GM23338 (cell line): ENCODE results near the gene MAPRE3. TPM values are rescaled to one million over a fixed set of nuclear protein-coding genes. Genes with fewer than 3 reads are reported as not detected.

Source experiments
- ATAC-seq: fragments of 200-7000 bp; cut with Tn5 transposase; 3 replicates; pipeline ENCODE4 v1.9.1; 2020
- DNase-seq: peaks from one replicate; pipeline ENCODE4 v3.0.0-alpha.2; 2015; ENCODE audit warnings: low spot score
- H2AFZ ChIP-seq: fragments of 200-600 bp; sonication (generic); 2 replicates; pipeline ENCODE4 v1.8.0; 2016; ENCODE audit warnings: antibody characterized with exemption, mild to moderate bottlenecking, moderate library complexity
- H3F3A ChIP-seq: fragments of 200-600 bp; sonication (generic); replicated peaks from 2 replicates; pipeline ENCODE4 v1.8.0; 2017; ENCODE audit warnings: antibody characterized with exemption, mixed run types, low read depth
- H3K27ac ChIP-seq: fragments of 200-600 bp; sonication (generic); 2 replicates; pipeline ENCODE4 v1.6.1; 2016; ENCODE audit warnings: low read depth
- H3K27me3 ChIP-seq: fragments of 200-600 bp; sonication (generic); 2 replicates; pipeline ENCODE4 v1.8.0; 2016; ENCODE audit warnings: mild to moderate bottlenecking, mixed run types, moderate library complexity; ENCODE audit not compliant: insufficient read depth
- H3K36me3 ChIP-seq: fragments of 200-600 bp; sonication (generic); 2 replicates; pipeline ENCODE4 v1.8.0; 2016; ENCODE audit warnings: mild to moderate bottlenecking; ENCODE audit not compliant: insufficient read depth
- H3K4me1 ChIP-seq: fragments of 200-600 bp; sonication (generic); 2 replicates; pipeline ENCODE4 v1.8.0; 2016; ENCODE audit warnings: mild to moderate bottlenecking, moderate library complexity; ENCODE audit not compliant: insufficient read depth
- H3K4me2 ChIP-seq: fragments of 200-600 bp; sonication (generic); 2 replicates; pipeline ENCODE4 v1.7.1; 2017; ENCODE audit warnings: mixed run types
- H3K4me3 ChIP-seq: fragments of 200-600 bp; sonication (generic); 2 replicates; pipeline ENCODE4 v1.6.1; 2016; ENCODE audit warnings: mixed run types
- H3K79me2 ChIP-seq: fragments of 200-600 bp; sonication (generic); replicated peaks from 2 replicates; pipeline ENCODE4 v1.8.0; 2017; ENCODE audit warnings: mild to moderate bottlenecking; ENCODE audit not compliant: insufficient read depth
- H3K9me2 ChIP-seq: fragments of 200-600 bp; sonication (generic); 2 replicates; pipeline ENCODE4 v1.8.0; 2017; ENCODE audit not compliant: insufficient read depth
- H4K20me1 ChIP-seq: fragments of 200-600 bp; sonication (generic); replicated peaks from 2 replicates; pipeline ENCODE4 v1.8.0; 2017; ENCODE audit warnings: mild to moderate bottlenecking; ENCODE audit not compliant: insufficient read depth
- H3K27ac Mint-ChIP-seq: 2 replicates; pipeline ENCODE4 v1.8.0; 2020; ENCODE audit warnings: inconsistent platforms, mild to moderate bottlenecking, moderate library complexity, mixed read lengths
- H3K27me3 Mint-ChIP-seq: 3 replicates; pipeline ENCODE4 v1.8.0; 2022; ENCODE audit warnings: low read depth, mild to moderate bottlenecking, moderate library complexity, mixed read lengths, inconsistent platforms; ENCODE audit not compliant: insufficient read depth, poor library complexity
- H3K36me3 Mint-ChIP-seq: 3 replicates; pipeline ENCODE4 v1.8.0; 2021; ENCODE audit warnings: low read depth, mild to moderate bottlenecking, inconsistent platforms, moderate library complexity, mixed read lengths
- H3K4me1 Mint-ChIP-seq: 3 replicates; pipeline ENCODE4 v1.8.0; 2020; ENCODE audit warnings: mild to moderate bottlenecking, inconsistent platforms, mixed read lengths
- H3K4me3 Mint-ChIP-seq: 3 replicates; pipeline ENCODE4 v1.8.0; 2021; ENCODE audit warnings: moderate library complexity, mild to moderate bottlenecking, inconsistent platforms, mixed read lengths
- H3K9me3 Mint-ChIP-seq: 3 replicates; pipeline ENCODE4 v1.8.0; 2020; ENCODE audit warnings: moderate library complexity, mild to moderate bottlenecking, inconsistent platforms, mixed read lengths
- CTCF ChIP-seq, 2 experiments: fragments of 200-600 bp in 1 of 2; sonication (generic) in 1 of 2; conservative IDR thresholded peaks; 2 replicates each; pipeline versions ENCODE4 v1.5.1 to v1.6.1; 2016 to 2017; ENCODE audit warnings: antibody characterized with exemption in 2 of 2, low read depth in 2 of 2, mild to moderate bottlenecking in 2 of 2, moderate library complexity in 1 of 2
- ETS1 ChIP-seq: IDR thresholded peaks from 2 replicates; pipeline ENCODE4 v1.6.1; 2016; ENCODE audit warnings: antibody characterized with exemption
- EZH2phosphoT487 ChIP-seq: fragments of 200-600 bp; sonication (generic); IDR thresholded peaks from one replicate; pipeline ENCODE4 v1.8.1; 2018; ENCODE audit warnings: antibody characterized with exemption; ENCODE audit not compliant: unreplicated experiment
- NANOG ChIP-seq: IDR thresholded peaks from 2 replicates; pipeline ENCODE4 v1.6.1; 2016; ENCODE audit warnings: antibody characterized with exemption, borderline replicate concordance
- POLR2AphosphoS5 ChIP-seq: IDR thresholded peaks from 2 replicates; pipeline ENCODE4 v1.6.1; 2016; ENCODE audit warnings: antibody characterized with exemption, low read depth
- STAT1 ChIP-seq: IDR thresholded peaks from one replicate; pipeline ENCODE4 v1.6.1; 2016; ENCODE audit warnings: antibody characterized with exemption; ENCODE audit not compliant: unreplicated experiment
- ZNF114 ChIP-seq: fragments of 250-450 bp; sonication (Bioruptor Pico); IDR thresholded peaks from 2 replicates; pipeline ENCODE4 v1.5.0; 2020; ENCODE audit warnings: mild to moderate bottlenecking, moderate library complexity
- ZNF462 ChIP-seq: fragments of 250-450 bp; sonication (Bioruptor Pico); IDR thresholded peaks from 2 replicates; pipeline ENCODE4 v1.5.0; 2020; ENCODE audit warnings: mild to moderate bottlenecking, moderate library complexity
- polyA plus RNA-seq: library from polyadenylated mRNA; unstranded; fragments of >200 nt; fragmentation: Nextera tagmentation; extraction: Ambion mirVana; gene quantifications from 2 replicates; pipeline ENCODE4 v1.2.1, GENCODE V29; 2016
- total RNA-seq: library from RNA; depleted of rRNA; stranded (reverse); fragments of >200 nt; shearing (Covaris generic); gene quantifications from 2 replicates; pipeline ENCODE4 v1.2.3, GENCODE V29; 2014

MAPRE3 gene
- total and polyA plus RNA-seq, 2 experiments from 2014 or later, result 3.3 to 4.5 TPM

GRCh38 chr2:26982102-26982742 is 11.8 kb downstream of the MAPRE3 start:
- H3F3A ChIP-seq, result no peaks in the 10 kb centered on the region
- no peaks in the 10 kb centered on the region for H3K9me3 Mint-ChIP-seq
- H2AFZ ChIP-seq, result no peak overlapping the region
- ATAC-seq, result peak; percentile 98
- no peak overlapping the region for H3K27ac Mint-ChIP-seq
- H3K27me3 Mint-ChIP-seq, result peaks cover 1% of the 10 kb centered on the region
- no peaks in the 10 kb centered on the region for H3K79me2 ChIP-seq
- TF ChIP-seq CTCF (conservative IDR thresholded peaks at IDR 0.05; ENCODE audit: low read depth in 2 of 2), result peak; percentile 9 to 23; a peak in 2 of 4 replicates
- TF ChIP-seq POLR2AphosphoS5, result no peak
- H3K4me3 ChIP-seq, result no peak overlapping the region
- no peak overlapping the region for H3K4me3 Mint-ChIP-seq
- H3K4me1 Mint-ChIP-seq, result no peaks in the 10 kb centered on the region; the same call in 2 of the 3 replicates
- no peaks in the 10 kb centered on the region for H4K20me1 ChIP-seq
- H3K4me1 ChIP-seq, result no peaks in the 10 kb centered on the region
- H3K9me2 ChIP-seq, result no peaks in the 10 kb centered on the region
- H3K27ac ChIP-seq, result no peak overlapping the region
- H3K27me3 ChIP-seq, result no peaks in the 10 kb centered on the region
- DNase-seq, result peak; percentile 58
- H3K4me2 ChIP-seq, result no peak overlapping the region
- no peaks in the 10 kb centered on the region for H3K36me3 ChIP-seq
- no peaks in the 10 kb centered on the region for H3K36me3 Mint-ChIP-seq

- Histone ChIP-seq H4K20me1 (no peaks in the 10 kb centered on the region; the same call in 1 of the 2 replicates), H3K79me2 (no peaks in the 10 kb centered on the region), H3K9me2 (no peaks in the 10 kb centered on the region), H3F3A (no peaks in the 10 kb centered on the region), H3K4me3 (no peak overlapping the region), H3K4me1 (no peaks in the 10 kb centered on the region), H3K27me3 (no peaks in the 10 kb centered on the region), H2AFZ (no peak overlapping the region), H3K27ac (no peak overlapping the region), H3K4me2 (no peak overlapping the region), H3K36me3 (no peaks in the 10 kb centered on the region)
- peaks cover 1% of the 10 kb centered on the region for H3K27me3 Mint-ChIP-seq
- ATAC-seq, result no peak
- no peak overlapping the region for H3K27ac Mint-ChIP-seq
- no peaks in the 10 kb centered on the region for H3K36me3 Mint-ChIP-seq
- no peak overlapping the region for H3K4me3 Mint-ChIP-seq
- TF ChIP-seq ZNF114 (CRISPR knock-in tag), result no peak
- TF ChIP-seq ZNF462, result no peak
- TF ChIP-seq EZH2phosphoT487, result no peak
- no peak for TF ChIP-seq CTCF (conservative IDR thresholded peaks at IDR 0.05; ENCODE audit: low read depth in 2 of 2)
- no peak for TF ChIP-seq STAT1
- TF ChIP-seq NANOG, result no peak
- TF ChIP-seq ETS1, result no peak
- peaks cover 2% of the 10 kb centered on the region; the same call in 2 of the 3 replicates for H3K4me1 Mint-ChIP-seq
- H3K9me3 Mint-ChIP-seq, result no peaks in the 10 kb centered on the region
- DNase-seq, result no peak
These were observed 13.3 kb downstream of the MAPRE3 start for GRCh38 chr2:26983746-26984145.
